ENCODE results near the gene VAMP8.
"Not testable (repeated sequence)": the region's sequence is repeated elsewhere in the genome, so short reads cannot be mapped to it uniquely, and the experiment has no call there.

Gene VAMP8

DNA sequence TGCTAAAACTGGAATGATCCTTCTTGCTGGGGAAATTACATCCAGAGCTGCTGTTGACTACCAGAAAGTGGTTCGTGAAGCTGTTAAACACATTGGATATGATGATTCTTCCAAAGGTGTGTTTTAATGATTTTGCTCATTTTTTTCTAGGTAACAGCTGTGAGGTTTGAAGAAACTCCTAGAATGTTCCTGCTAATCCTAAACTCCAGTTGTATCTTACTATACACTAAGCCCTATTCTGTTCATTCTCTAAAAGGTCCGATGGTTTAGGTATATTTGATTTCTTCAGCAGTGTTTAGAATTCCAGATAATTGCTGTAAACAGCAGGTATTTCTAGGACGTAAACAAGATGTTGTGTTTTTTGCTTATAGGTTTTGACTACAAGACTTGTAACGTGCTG, 36.1 kb upstream of the VAMP8 start:
- H4K20me1 ChIP-seq (ENCODE audit: insufficient read depth, low read length): peaks cover 39% of the 10 kb centered on the region
- H3K4me2 ChIP-seq (ENCODE audit: low read depth, low read length): peak overlapping the region; percentile 94
- no peak overlapping the region for H2AFZ ChIP-seq (ENCODE audit: low read length)
- TF ChIP-seq, protein P1, sequence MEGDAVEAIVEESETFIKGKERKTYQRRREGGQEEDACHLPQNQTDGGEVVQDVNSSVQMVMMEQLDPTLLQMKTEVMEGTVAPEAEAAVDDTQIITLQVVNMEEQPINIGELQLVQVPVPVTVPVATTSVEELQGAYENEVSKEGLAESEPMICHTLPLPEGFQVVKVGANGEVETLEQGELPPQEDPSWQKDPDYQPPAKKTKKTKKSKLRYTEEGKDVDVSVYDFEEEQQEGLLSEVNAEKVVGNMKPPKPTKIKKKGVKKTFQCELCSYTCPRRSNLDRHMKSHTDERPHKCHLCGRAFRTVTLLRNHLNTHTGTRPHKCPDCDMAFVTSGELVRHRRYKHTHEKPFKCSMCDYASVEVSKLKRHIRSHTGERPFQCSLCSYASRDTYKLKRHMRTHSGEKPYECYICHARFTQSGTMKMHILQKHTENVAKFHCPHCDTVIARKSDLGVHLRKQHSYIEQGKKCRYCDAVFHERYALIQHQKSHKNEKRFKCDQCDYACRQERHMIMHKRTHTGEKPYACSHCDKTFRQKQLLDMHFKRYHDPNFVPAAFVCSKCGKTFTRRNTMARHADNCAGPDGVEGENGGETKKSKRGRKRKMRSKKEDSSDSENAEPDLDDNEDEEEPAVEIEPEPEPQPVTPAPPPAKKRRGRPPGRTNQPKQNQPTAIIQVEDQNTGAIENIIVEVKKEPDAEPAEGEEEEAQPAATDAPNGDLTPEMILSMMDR (IDR thresholded peaks at IDR 0.05; ENCODE audit: low read length): no peak
- no peak for TF ChIP-seq EZH2 (optimal IDR thresholded peaks at IDR 0.05; ENCODE audit: low read depth, low read length)
- no peak for TF ChIP-seq EZH2phosphoT487 (IDR thresholded peaks at IDR 0.05; ENCODE audit: low read length)
- H3K27me3 ChIP-seq (replicated peaks; ENCODE audit: insufficient read depth, low read length): no peaks in the 10 kb centered on the region
- H3K36me3 ChIP-seq (replicated peaks; ENCODE audit: insufficient read depth, low read length): peaks cover 30% of the 10 kb centered on the region
- no peaks in the 10 kb centered on the region for H3K9me3 ChIP-seq (replicated peaks; ENCODE audit: insufficient read depth, low read length)
- H3F3A ChIP-seq (ENCODE audit: insufficient read depth, low read length): peaks cover 57% of the 10 kb centered on the region
- no peaks in the 10 kb centered on the region for H3K9me2 ChIP-seq (replicated peaks; ENCODE audit: insufficient read depth, low read length)
- DNase-seq: no peak
- peaks cover 18% of the 10 kb centered on the region for H3K4me1 ChIP-seq (ENCODE audit: low read length)
- peak overlapping the region; percentile 96; the same call in 1 of the 2 replicates for H3K9ac ChIP-seq (ENCODE audit: low read length)
- peak overlapping the region; percentile 99 for H3K4me3 ChIP-seq (ENCODE audit: low read length)
- H3K27ac ChIP-seq (ENCODE audit: low read length): no peak overlapping the region
- H3K79me2 ChIP-seq (ENCODE audit: low read length): peaks cover 55% of the 10 kb centered on the region

DNA sequence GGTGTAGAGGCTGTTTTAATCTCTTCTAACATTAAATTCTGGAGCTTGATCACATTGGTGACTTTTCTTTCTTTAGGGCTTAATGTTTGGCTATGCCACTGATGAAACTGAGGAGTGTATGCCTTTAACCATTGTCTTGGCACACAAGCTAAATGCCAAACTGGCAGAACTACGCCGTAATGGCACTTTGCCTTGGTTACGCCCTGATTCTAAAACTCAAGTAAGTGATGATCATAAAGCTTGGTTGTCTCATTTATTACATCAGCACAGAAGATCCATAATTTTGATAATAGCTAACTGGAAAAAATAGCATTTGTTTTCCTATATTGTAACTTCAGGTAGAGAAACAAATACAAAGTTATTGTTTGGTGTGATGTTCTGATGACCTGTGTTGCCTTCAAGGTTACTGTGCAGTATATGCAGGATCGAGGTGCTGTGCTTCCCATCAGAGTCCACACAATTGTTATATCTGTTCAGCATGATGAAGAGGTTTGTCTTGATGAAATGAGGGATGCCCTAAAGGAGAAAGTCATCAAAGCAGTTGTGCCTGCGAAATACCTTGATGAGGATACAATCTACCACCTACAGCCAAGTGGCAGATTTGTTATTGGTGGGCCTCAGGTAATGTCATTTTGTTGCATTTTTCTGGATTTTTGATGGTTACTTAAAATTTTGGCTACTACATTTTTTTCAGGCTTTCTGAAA, 35.5 kb upstream of the VAMP8 start:
- peaks cover 30% of the 10 kb centered on the region for H3K36me3 ChIP-seq (replicated peaks; ENCODE audit: insufficient read depth, low read length)
- H3K9me3 ChIP-seq (replicated peaks; ENCODE audit: insufficient read depth, low read length): no peaks in the 10 kb centered on the region
- no peak overlapping the region for H3K4me3 ChIP-seq (ENCODE audit: low read length)
- H3K9me2 ChIP-seq (replicated peaks; ENCODE audit: insufficient read depth, low read length): no peaks in the 10 kb centered on the region
- no peaks in the 10 kb centered on the region for H3K27me3 ChIP-seq (replicated peaks; ENCODE audit: insufficient read depth, low read length)
- H3F3A ChIP-seq (ENCODE audit: insufficient read depth, low read length): peaks cover 63% of the 10 kb centered on the region
- H3K4me1 ChIP-seq (ENCODE audit: low read length): peaks cover 18% of the 10 kb centered on the region
- H2AFZ ChIP-seq (ENCODE audit: low read length): no peak overlapping the region
- H3K9ac ChIP-seq (ENCODE audit: low read length): no peak overlapping the region; the same call in 1 of the 2 replicates
- H3K79me2 ChIP-seq (ENCODE audit: low read length): peaks cover 55% of the 10 kb centered on the region
- H3K27ac ChIP-seq (ENCODE audit: low read length): no peak overlapping the region
- peaks cover 39% of the 10 kb centered on the region for H4K20me1 ChIP-seq (ENCODE audit: insufficient read depth, low read length)
- H3K4me2 ChIP-seq (ENCODE audit: low read depth, low read length): peak overlapping the region; percentile 94; the same call in 1 of the 2 replicates
- TF ChIP-seq, protein P1 (IDR thresholded peaks at IDR 0.05; ENCODE audit: low read length): no peak
- no peak for TF ChIP-seq EZH2phosphoT487 (IDR thresholded peaks at IDR 0.05; ENCODE audit: low read length)
- no peak for TF ChIP-seq EZH2 (optimal IDR thresholded peaks at IDR 0.05; ENCODE audit: low read depth, low read length)
- DNase-seq: no peak

DNA sequence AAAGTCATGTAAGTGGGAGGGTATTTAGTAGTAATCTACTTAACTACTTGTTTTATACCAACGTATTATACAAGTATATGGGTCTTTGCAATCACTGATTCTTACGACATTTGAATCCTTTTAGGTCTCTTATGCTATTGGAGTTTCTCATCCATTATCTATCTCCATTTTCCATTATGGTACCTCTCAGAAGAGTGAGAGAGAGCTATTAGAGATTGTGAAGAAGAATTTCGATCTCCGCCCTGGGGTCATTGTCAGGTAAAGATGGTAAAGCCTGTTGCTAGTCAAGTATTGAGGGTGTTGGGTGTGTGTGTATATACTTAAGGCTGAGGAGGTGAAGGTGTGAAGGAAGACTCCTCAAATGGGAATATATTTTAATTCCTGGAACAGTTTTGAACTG, 34.6 kb upstream of the VAMP8 start:
- Histone ChIP-seq H4K20me1 (ENCODE audit: insufficient read depth, low read length) (peaks cover 39% of the 10 kb centered on the region), H3K9ac (ENCODE audit: low read length) (no peak overlapping the region), H3K9me3 (replicated peaks; ENCODE audit: insufficient read depth, low read length) (no peaks in the 10 kb centered on the region), H3F3A (ENCODE audit: insufficient read depth, low read length) (peaks cover 72% of the 10 kb centered on the region), H3K4me2 (ENCODE audit: low read depth, low read length) (no peak overlapping the region), H3K79me2 (ENCODE audit: low read length) (peaks cover 50% of the 10 kb centered on the region), H3K4me1 (ENCODE audit: low read length) (peaks cover 14% of the 10 kb centered on the region), H3K27ac (ENCODE audit: low read length) (no peak overlapping the region), H3K4me3 (ENCODE audit: low read length) (no peak overlapping the region), H3K36me3 (replicated peaks; ENCODE audit: insufficient read depth, low read length) (peaks cover 30% of the 10 kb centered on the region), H3K9me2 (replicated peaks; ENCODE audit: insufficient read depth, low read length) (no peaks in the 10 kb centered on the region), H2AFZ (ENCODE audit: low read length) (no peak overlapping the region), H3K27me3 (replicated peaks; ENCODE audit: insufficient read depth, low read length) (no peaks in the 10 kb centered on the region)
- TF ChIP-seq EZH2phosphoT487 (IDR thresholded peaks at IDR 0.05; ENCODE audit: low read length): no peak
- no peak for TF ChIP-seq EZH2 (optimal IDR thresholded peaks at IDR 0.05; ENCODE audit: low read depth, low read length)
- TF ChIP-seq, protein P1 (IDR thresholded peaks at IDR 0.05; ENCODE audit: low read length): no peak
- no peak for DNase-seq

DNA sequence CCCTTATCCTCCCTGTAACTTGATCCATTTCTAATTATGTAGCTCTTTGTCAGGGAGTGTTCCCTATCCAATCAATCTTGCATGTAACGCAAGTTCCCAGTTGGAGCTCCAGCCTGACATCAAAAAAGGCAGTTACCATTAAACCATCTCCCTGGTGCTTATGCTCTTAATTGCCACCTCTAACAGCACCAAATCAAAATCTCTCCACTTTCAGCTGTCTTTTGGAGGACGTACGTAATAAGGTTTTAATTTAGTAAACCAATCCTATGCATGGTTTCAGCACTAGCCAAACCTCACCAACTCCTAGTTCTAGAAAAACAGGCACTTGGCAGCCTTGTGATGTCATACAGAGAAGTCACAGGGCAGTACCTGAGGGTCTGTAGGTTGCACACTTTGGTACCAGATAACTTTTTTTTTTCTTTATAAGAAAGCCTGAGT, 33.1 kb upstream of the VAMP8 start:
- H3K4me3 ChIP-seq (ENCODE audit: low read length); H3K27ac ChIP-seq (ENCODE audit: low read length); H2AFZ ChIP-seq (ENCODE audit: low read length); DNase-seq; H3K4me2 ChIP-seq (ENCODE audit: low read depth, low read length); H3K9ac ChIP-seq (ENCODE audit: low read length); H3K9me2 ChIP-seq (replicated peaks; ENCODE audit: insufficient read depth, low read length); H3K27me3 ChIP-seq (replicated peaks; ENCODE audit: insufficient read depth, low read length); H3K9me3 ChIP-seq (replicated peaks; ENCODE audit: insufficient read depth, low read length): not testable (repeated sequence)
- H3K4me1 ChIP-seq (ENCODE audit: low read length): peaks cover 14% of the 10 kb centered on the region
- peaks cover 40% of the 10 kb centered on the region for H3K79me2 ChIP-seq (ENCODE audit: low read length)
- H3F3A ChIP-seq (ENCODE audit: insufficient read depth, low read length): peaks cover 79% of the 10 kb centered on the region
- H3K36me3 ChIP-seq (replicated peaks; ENCODE audit: insufficient read depth, low read length): peaks cover 30% of the 10 kb centered on the region
- H4K20me1 ChIP-seq (ENCODE audit: insufficient read depth, low read length): peaks cover 39% of the 10 kb centered on the region

DNA sequence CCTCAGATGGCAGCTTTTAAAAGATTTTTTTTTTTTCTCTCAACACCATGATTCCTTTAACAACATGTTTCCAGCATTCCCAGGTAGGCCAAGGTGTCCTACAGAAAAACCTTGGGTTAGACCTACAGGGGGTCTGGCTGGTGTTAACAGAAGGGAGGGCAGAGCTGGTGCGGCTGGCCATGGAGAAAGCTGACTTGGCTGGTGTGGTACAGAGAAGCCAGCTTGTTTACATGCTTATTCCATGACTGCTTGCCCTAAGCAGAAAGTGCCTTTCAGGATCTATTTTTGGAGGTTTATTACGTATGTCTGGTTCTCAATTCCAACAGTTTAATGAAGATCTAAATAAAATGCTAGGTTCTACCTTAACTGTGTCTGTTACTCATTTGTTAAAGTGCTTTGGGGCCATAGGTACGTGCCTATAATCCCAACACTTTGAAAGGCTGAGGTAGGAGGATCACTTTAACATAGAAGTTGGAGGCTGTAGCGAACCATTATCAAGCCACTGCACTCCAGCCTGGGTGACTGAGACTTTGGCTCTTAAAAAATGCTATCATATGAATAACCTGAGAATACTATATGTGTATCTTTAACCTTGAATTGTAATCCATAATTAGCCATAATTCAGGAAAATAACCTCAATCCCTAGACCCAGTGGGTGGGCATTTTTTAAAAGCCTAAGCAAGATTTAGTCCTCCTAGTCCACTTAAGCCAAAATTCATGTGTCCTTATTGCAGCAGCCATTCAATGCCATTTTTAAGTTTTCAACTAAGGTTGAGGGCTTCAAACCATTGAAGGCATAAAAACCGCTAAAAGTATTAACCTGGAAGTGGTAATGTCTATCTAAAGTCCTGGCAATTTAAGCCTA, 32.2 kb upstream of the VAMP8 start:
- Histone ChIP-seq H3K4me1 (ENCODE audit: low read length) (peaks cover 14% of the 10 kb centered on the region), H3K79me2 (ENCODE audit: low read length) (peaks cover 32% of the 10 kb centered on the region), H3F3A (ENCODE audit: insufficient read depth, low read length) (peaks cover 72% of the 10 kb centered on the region), H4K20me1 (ENCODE audit: insufficient read depth, low read length) (peaks cover 34% of the 10 kb centered on the region), H3K36me3 (replicated peaks; ENCODE audit: insufficient read depth, low read length) (peaks cover 30% of the 10 kb centered on the region)
- not testable (repeated sequence) for DNase-seq; H3K9me3 ChIP-seq (replicated peaks; ENCODE audit: insufficient read depth, low read length); H3K9me2 ChIP-seq (replicated peaks; ENCODE audit: insufficient read depth, low read length); H3K4me3 ChIP-seq (ENCODE audit: low read length); H3K4me2 ChIP-seq (ENCODE audit: low read depth, low read length); H2AFZ ChIP-seq (ENCODE audit: low read length); H3K27ac ChIP-seq (ENCODE audit: low read length); H3K9ac ChIP-seq (ENCODE audit: low read length); H3K27me3 ChIP-seq (replicated peaks; ENCODE audit: insufficient read depth, low read length)

All from MM.1S (cell line).